CD4-positive, alpha-beta memory T cell (primary cell): ENCODE results near the gene HEG1. TPM values are rescaled to one million over a fixed set of nuclear protein-coding genes. Genes with fewer than 3 reads are reported as not detected.

Source experiments
- CTCF ChIA-PET: fragments of 350-600 bp; sonication (Branson Sonifier 250); formaldehyde crosslinking; loops from one replicate; lab custom pipeline; 2021; ENCODE audit warnings: inconsistent platforms; ENCODE audit not compliant: partially characterized antibody; lab: Charles Lee
- POLR2A ChIA-PET: fragments of 350-600 bp; sonication (Branson Sonifier 250); formaldehyde crosslinking; loops from one replicate; lab custom pipeline; 2021; ENCODE audit not compliant: partially characterized antibody; lab: Charles Lee
- DNase-seq, 5 donors: peaks; one replicate each; pipeline versions ENCODE4 v3.0.0 to v3.0.0-alpha.2; 2020 to 2022; ENCODE audit warnings: mixed read lengths in 1 of 5
- H3K27ac ChIP-seq: one replicate; pipeline ENCODE4 v1.7.0; 2013; ENCODE audit warnings: low read depth, low read length
- H3K27me3 ChIP-seq: 2 replicates; pipeline ENCODE4 v1.7.0; 2013; ENCODE audit warnings: mild to moderate bottlenecking, low read length, moderate library complexity; ENCODE audit not compliant: insufficient read depth
- H3K36me3 ChIP-seq: 2 replicates; pipeline ENCODE4 v1.7.0; 2013; ENCODE audit warnings: mild to moderate bottlenecking, low read length, moderate library complexity; ENCODE audit not compliant: insufficient read depth
- H3K4me1 ChIP-seq: 2 replicates; pipeline ENCODE4 v1.7.0; 2013; ENCODE audit warnings: mild to moderate bottlenecking, low read length, moderate library complexity; ENCODE audit not compliant: insufficient read depth
- H3K4me3 ChIP-seq, 2 donors: one replicate each; pipeline ENCODE4 v1.7.0; 2013; ENCODE audit warnings: low read length in 2 of 2, mild to moderate bottlenecking in 1 of 2
- H3K9me3 ChIP-seq, 2 donors: one replicate each; pipeline ENCODE4 v1.7.0; 2013; ENCODE audit warnings: low read length in 2 of 2, control low read depth in 1 of 2; ENCODE audit not compliant: control insufficient read depth in 1 of 2
- H3K27ac Mint-ChIP-seq, 7 donors: one replicate each; pipeline ENCODE4 v1.8.0; 2020 to 2021; ENCODE audit warnings: mixed read lengths in 7 of 7, mild to moderate bottlenecking in 6 of 7, inconsistent platforms in 3 of 7, moderate library complexity in 3 of 7
- H3K27me3 Mint-ChIP-seq, 2 donors: one replicate each; pipeline ENCODE4 v1.8.0; 2020 to 2021; ENCODE audit warnings: mixed read lengths in 2 of 2
- H3K36me3 Mint-ChIP-seq, 2 donors: one replicate each; pipeline ENCODE4 v1.8.0; 2020 to 2021; ENCODE audit warnings: mixed read lengths in 2 of 2, inconsistent platforms in 1 of 2, mild to moderate bottlenecking in 1 of 2
- H3K4me1 Mint-ChIP-seq, 4 donors: one replicate each; pipeline ENCODE4 v1.8.0; 2020 to 2021; ENCODE audit warnings: mixed read lengths in 4 of 4, mild to moderate bottlenecking in 1 of 4
- H3K4me3 Mint-ChIP-seq, 8 donors: one replicate each; pipeline ENCODE4 v1.8.0; 2020 to 2021; ENCODE audit warnings: mixed read lengths in 8 of 8, mild to moderate bottlenecking in 7 of 8, moderate library complexity in 6 of 8, inconsistent platforms in 3 of 8
- H3K9me3 Mint-ChIP-seq, 8 donors: one replicate each; pipeline ENCODE4 v1.8.0; 2020 to 2021; ENCODE audit warnings: mixed read lengths in 8 of 8, mild to moderate bottlenecking in 5 of 8, inconsistent platforms in 3 of 8, moderate library complexity in 1 of 8
- intact Hi-C: fragments of 100-400 bp; cut with micrococcal nuclease; formaldehyde crosslinking; loops from one replicate; pipeline ENCODE4 v1.15.1; 2023
- polyA plus RNA-seq, 2 donors: library from polyadenylated mRNA; unstranded; fragments of 300-500 nt; fragmentation: Illumina TruSeq; gene quantifications; one replicate each; pipeline ENCODE4 v1.2.3, GENCODE V29; 2021
- total RNA-seq, 2 experiments: library from RNA; stranded (reverse); gene quantifications; one replicate each; pipeline ENCODE4 v1.2.3, GENCODE V29; 2021

Gene HEG1
- total and polyA plus RNA-seq, 4 experiments from 2014 or later, result 1.1 to 21.7 (median 12.5) TPM

DNA sequence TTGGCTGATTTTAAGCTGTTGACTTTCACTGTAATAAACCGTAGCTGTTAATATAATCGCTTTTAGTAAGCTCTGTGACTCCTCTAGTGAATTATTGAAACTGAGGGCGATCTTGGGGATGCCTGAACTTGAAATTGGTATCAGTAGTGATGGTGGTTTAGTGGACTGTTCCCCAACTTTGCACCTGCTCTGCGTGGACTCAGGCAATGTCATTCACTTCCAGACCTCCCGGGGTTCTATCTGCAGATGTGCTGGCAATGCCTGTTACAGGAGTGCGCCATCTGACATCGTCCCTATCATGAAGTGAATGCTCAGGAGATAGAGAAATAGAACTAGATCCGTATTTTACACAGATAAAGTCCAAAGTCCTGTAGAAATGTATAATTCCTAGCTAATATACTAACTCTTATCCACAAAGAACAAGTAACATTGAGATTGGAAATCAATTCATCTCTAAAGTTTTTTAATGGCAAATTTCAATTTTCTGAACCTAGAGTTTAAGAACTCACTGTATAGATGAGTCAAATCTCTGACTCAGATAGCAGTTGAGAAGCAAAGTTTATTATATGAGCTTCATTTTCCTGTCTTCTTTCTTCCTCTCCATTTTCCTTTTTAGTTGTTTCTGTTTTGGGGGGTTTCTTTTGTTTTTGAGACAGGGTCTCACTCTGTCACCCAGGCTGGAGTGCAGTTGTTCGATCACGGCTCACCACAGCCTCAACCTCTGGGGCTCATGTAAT lies 51.8 kb downstream of the HEG1 start:
- intact Hi-C loops, result loop anchor here (5.0 kb wide), 1 partner anchor 48 kb away; no protein-coding TSS in a partner anchor
- Mint-ChIP-seq H3K36me3 (peaks cover 60 to 90% of the 10 kb centered on the region in 2 donors), H3K27me3 (no peaks in the 10 kb centered on the region), H3K9me3 (no peaks in the 10 kb centered on the region), H3K4me1 (peaks cover 0 to 19% (median 7%) of the 10 kb centered on the region in 4 donors), H3K27ac (peak overlapping the region in 5 of 7 donors; percentile 19 to 76 (median 65)), H3K4me3 (no peak overlapping the region)
- H3K4me1 ChIP-seq, result peaks cover 5% of the 10 kb centered on the region
- no peak for DNase-seq
- H3K9me3 ChIP-seq, result no peaks in the 10 kb centered on the region
- H3K27ac ChIP-seq, result no peak overlapping the region
- H3K4me3 ChIP-seq, result no peak overlapping the region
- CTCF ChIA-PET, result no interaction called here
- peaks cover 45% of the 10 kb centered on the region for H3K36me3 ChIP-seq
- POLR2A ChIA-PET, result interaction anchor here (0.6 kb wide), 1 partner anchor 20 kb away, joined by 5 read pairs; no protein-coding TSS in a partner anchor
- no peaks in the 10 kb centered on the region for H3K27me3 ChIP-seq

DNA sequence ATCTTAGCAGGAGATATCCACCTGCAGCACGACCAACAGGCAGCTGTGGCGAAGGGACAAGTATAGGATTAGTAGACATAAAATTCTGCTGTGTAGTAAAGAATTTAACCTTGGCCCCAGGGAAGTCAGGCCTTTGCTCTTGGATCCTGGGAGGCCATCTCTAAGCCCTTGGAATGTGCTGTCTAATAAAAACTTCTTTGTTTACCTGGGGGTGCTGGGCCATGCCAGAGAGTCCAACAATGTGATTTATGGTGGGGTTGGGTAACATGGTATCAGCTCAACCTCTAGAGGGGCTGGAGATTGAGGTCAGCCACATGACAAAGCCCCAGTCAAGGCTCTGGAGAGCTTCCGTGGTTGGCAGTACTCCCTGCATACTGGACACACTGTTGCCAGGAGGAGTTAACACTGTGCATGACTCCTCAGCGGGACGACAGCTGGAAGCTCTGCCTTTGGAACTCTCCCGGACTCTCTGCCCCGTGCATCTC lies 52.4 kb downstream of the HEG1 start:
- H3K27ac ChIP-seq, result no peak overlapping the region
- Mint-ChIP-seq H3K27ac (peak overlapping the region in 6 of 7 donors; percentile 13 to 88 (median 76)), H3K36me3 (peaks cover 62 to 89% of the 10 kb centered on the region in 2 donors), H3K4me1 (peaks cover 0 to 19% (median 7%) of the 10 kb centered on the region in 4 donors), H3K27me3 (no peaks in the 10 kb centered on the region), H3K9me3 (no peaks in the 10 kb centered on the region), H3K4me3 (no peak overlapping the region)
- ChIA-PET POLR2A (interaction anchor here (1.0 kb wide), 1 partner anchor 15 kb away, joined by 3 read pairs; no protein-coding TSS in a partner anchor), CTCF (no interaction called here)
- H3K4me3 ChIP-seq, result no peak overlapping the region
- DNase-seq, result no peak
- no peaks in the 10 kb centered on the region for H3K27me3 ChIP-seq
- peaks cover 45% of the 10 kb centered on the region for H3K36me3 ChIP-seq
- intact Hi-C loops, result loop anchor here (5.0 kb wide), 1 partner anchor 49 kb away; no protein-coding TSS in a partner anchor
- peaks cover 5% of the 10 kb centered on the region for H3K4me1 ChIP-seq
- H3K9me3 ChIP-seq, result no peaks in the 10 kb centered on the region

- Histone ChIP-seq H3K9me3 (no peaks in the 10 kb centered on the region), H3K27ac (no peak overlapping the region), H3K4me3 (no peak overlapping the region), H3K4me1 (peaks cover 5% of the 10 kb centered on the region), H3K36me3 (peaks cover 45% of the 10 kb centered on the region), H3K27me3 (no peaks in the 10 kb centered on the region)
- peak in 4 of 5 donors; percentile 15 to 47 (median 32) for DNase-seq
- H3K27me3 Mint-ChIP-seq, result no peaks in the 10 kb centered on the region
- intact Hi-C loops, result loop anchor here (5.0 kb wide), 1 partner anchor 50 kb away; no protein-coding TSS in a partner anchor
- CTCF ChIA-PET, result no interaction called here
- H3K27ac Mint-ChIP-seq, result peak overlapping the region; percentile 75 to 92 (median 82)
- peaks cover 64 to 93% of the 10 kb centered on the region in 2 donors for H3K36me3 Mint-ChIP-seq
- peaks cover 0 to 19% (median 7%) of the 10 kb centered on the region in 4 donors for H3K4me1 Mint-ChIP-seq
- peak overlapping the region in 2 of 8 donors; percentile 20 to 22 for H3K4me3 Mint-ChIP-seq
- H3K9me3 Mint-ChIP-seq, result no peaks in the 10 kb centered on the region
- POLR2A ChIA-PET, result interaction anchor here (1.0 kb wide), 1 partner anchor 16 kb away, joined by 3 read pairs; no protein-coding TSS in a partner anchor
Measured at GRCh38 chr3:125002414-125003368, 53.1 kb downstream of the HEG1 start.

- intact Hi-C loops, result loop anchor here (5.0 kb wide), 1 partner anchor 51 kb away; no protein-coding TSS in a partner anchor
- H3K27ac ChIP-seq, result no peak overlapping the region
- Mint-ChIP-seq H3K9me3 (no peaks in the 10 kb centered on the region), H3K4me1 (peaks cover 0 to 19% (median 7%) of the 10 kb centered on the region in 4 donors), H3K27ac (peak overlapping the region; percentile 65 to 92 (median 79)), H3K36me3 (peaks cover 73 to 96% of the 10 kb centered on the region in 2 donors), H3K4me3 (peak overlapping the region in 4 of 8 donors; percentile 8 to 22 (median 15)), H3K27me3 (no peaks in the 10 kb centered on the region)
- H3K27me3 ChIP-seq, result no peaks in the 10 kb centered on the region
- no peaks in the 10 kb centered on the region for H3K9me3 ChIP-seq
- H3K36me3 ChIP-seq, result peaks cover 49% of the 10 kb centered on the region
- ChIA-PET POLR2A (no interaction called here), CTCF (no interaction called here)
- H3K4me1 ChIP-seq, result peaks cover 5% of the 10 kb centered on the region
- DNase-seq, result peak in 2 of 5 donors; percentile 7 to 40
- H3K4me3 ChIP-seq, result no peak overlapping the region
Measured at GRCh38 chr3:125001557-125002413, 54.0 kb downstream of the HEG1 start.

DNA sequence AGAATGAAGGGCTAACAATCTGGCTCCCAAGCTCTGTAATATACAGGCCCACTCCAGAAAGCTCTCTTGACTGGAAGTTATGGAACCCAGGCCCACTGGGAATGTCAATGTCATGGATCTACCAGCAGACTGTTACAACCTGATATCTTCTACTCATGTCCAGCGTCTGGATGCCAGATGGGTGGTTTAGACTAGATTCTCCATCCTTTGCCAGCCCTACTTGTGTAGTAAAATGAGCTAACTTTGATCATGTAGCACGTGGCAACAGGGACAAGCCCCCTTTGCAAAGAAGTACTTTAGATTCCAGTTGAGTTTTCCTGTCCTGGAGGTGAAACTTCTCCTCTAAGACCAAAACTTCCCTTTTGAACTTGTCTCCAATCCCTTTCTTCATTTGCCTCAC lies 55.1 kb downstream of the HEG1 start:
- ChIA-PET CTCF (interaction anchor here (0.8 to 9.2 kb wide), 2 partner anchors 52 to 437 kb away, joined by 4 to 99 read pairs; no protein-coding TSS in a partner anchor), POLR2A (no interaction called here)
- no peak overlapping the region for H3K27ac ChIP-seq
- H3K27ac Mint-ChIP-seq, result peak overlapping the region in 3 of 7 donors; percentile 29 to 57 (median 47)
- H3K4me1 Mint-ChIP-seq, result peaks cover 0 to 20% (median 7%) of the 10 kb centered on the region in 4 donors
- peaks cover 74 to 97% of the 10 kb centered on the region in 2 donors for H3K36me3 Mint-ChIP-seq
- H3K9me3 Mint-ChIP-seq, result no peaks in the 10 kb centered on the region
- intact Hi-C loops, result loop anchor here (5.0 kb wide), 1 partner anchor 52 kb away; no protein-coding TSS in a partner anchor
- H3K36me3 ChIP-seq, result peaks cover 54% of the 10 kb centered on the region
- H3K4me3 ChIP-seq, result no peak overlapping the region
- peaks cover 5% of the 10 kb centered on the region for H3K4me1 ChIP-seq
- H3K4me3 Mint-ChIP-seq, result no peak overlapping the region
- DNase-seq, result no peak
- no peaks in the 10 kb centered on the region for H3K27me3 ChIP-seq
- no peaks in the 10 kb centered on the region for H3K9me3 ChIP-seq
- H3K27me3 Mint-ChIP-seq, result no peaks in the 10 kb centered on the region

GRCh38 chr3:124999897-125000435 lies 55.8 kb downstream of the HEG1 start:
- H3K4me3 ChIP-seq, result no peak overlapping the region
- H3K4me1 ChIP-seq, result peaks cover 5% of the 10 kb centered on the region
- Mint-ChIP-seq H3K9me3 (no peaks in the 10 kb centered on the region), H3K4me1 (peaks cover 0 to 23% (median 7%) of the 10 kb centered on the region in 4 donors), H3K27me3 (no peaks in the 10 kb centered on the region), H3K4me3 (no peak overlapping the region), H3K36me3 (peaks cover 73 to 97% of the 10 kb centered on the region in 2 donors), H3K27ac (peak overlapping the region in 1 of 7 donors; percentile 26)
- no peak overlapping the region for H3K27ac ChIP-seq
- H3K27me3 ChIP-seq, result no peaks in the 10 kb centered on the region
- POLR2A ChIA-PET, result no interaction called here
- H3K9me3 ChIP-seq, result no peaks in the 10 kb centered on the region
- DNase-seq, result no peak
- peaks cover 55% of the 10 kb centered on the region for H3K36me3 ChIP-seq
- CTCF ChIA-PET, result interaction anchor here (9.2 kb wide), 1 partner anchor 438 kb away, joined by 99 read pairs; no protein-coding TSS in a partner anchor
- intact Hi-C loops, result loop anchor here (5.0 kb wide), 2 partner anchors 52 to 587 kb away; no protein-coding TSS in a partner anchor
